ENCODE results near the gene ULK3. TPM values are rescaled to one million over a fixed set of nuclear protein-coding genes. Genes with fewer than 3 reads are reported as not detected.
A peak's percentile ranks its signal among the peaks of the same experiment; 100 is the strongest.

The ULK3 gene
- total and polyA plus RNA-seq, 9 donors: 28.8 to 44.9 (median 35.7) TPM

GRCh38 chr15:74833376-74834107, 9.4 kb downstream of the ULK3 start:
- DNase-seq: no peak
- WGBS (ENCODE audit: insufficient coverage): 72% methylated on average over 4 of the region's 12 CpGs
- Histone ChIP-seq H3K27ac (ENCODE audit: low read length) (no peak overlapping the region), H3K4me1 (ENCODE audit: control insufficient read depth, insufficient read depth, low read length) (peaks cover 41% of the 10 kb centered on the region), H3K36me3 (ENCODE audit: control insufficient read depth, insufficient read depth, low read length) (peaks cover 24% of the 10 kb centered on the region), H3K4me3 (ENCODE audit: low read length) (no peak overlapping the region), H3K9me3 (replicated peaks; ENCODE audit: control insufficient read depth, low read depth, low read length) (no peaks in the 10 kb centered on the region), H3K27me3 (ENCODE audit: control insufficient read depth, insufficient read depth, low read length) (peaks cover 3% of the 10 kb centered on the region)

GRCh38 chr15:74832826-74833225, 10.1 kb downstream of the ULK3 start:
- no peak overlapping the region for H3K27ac ChIP-seq (ENCODE audit: low read length)
- H3K27me3 ChIP-seq (ENCODE audit: control insufficient read depth, insufficient read depth, low read length): peaks cover 10% of the 10 kb centered on the region
- no peaks in the 10 kb centered on the region for H3K9me3 ChIP-seq (replicated peaks; ENCODE audit: control insufficient read depth, low read depth, low read length)
- DNase-seq: no peak
- 50% methylated on average over 2 of the region's 4 CpGs for WGBS (ENCODE audit: insufficient coverage)
- H3K4me3 ChIP-seq (ENCODE audit: low read length): no peak overlapping the region
- peaks cover 41% of the 10 kb centered on the region for H3K4me1 ChIP-seq (ENCODE audit: control insufficient read depth, insufficient read depth, low read length)
- H3K36me3 ChIP-seq (ENCODE audit: control insufficient read depth, insufficient read depth, low read length): peaks cover 17% of the 10 kb centered on the region

GRCh38 chr15:74831813-74832495, 11.0 kb downstream of the ULK3 start:
- Histone ChIP-seq H3K9me3 (replicated peaks; ENCODE audit: control insufficient read depth, low read depth, low read length) (no peaks in the 10 kb centered on the region), H3K4me1 (ENCODE audit: control insufficient read depth, insufficient read depth, low read length) (peaks cover 41% of the 10 kb centered on the region), H3K4me3 (ENCODE audit: low read length) (no peak overlapping the region), H3K36me3 (ENCODE audit: control insufficient read depth, insufficient read depth, low read length) (peaks cover 11% of the 10 kb centered on the region), H3K27ac (ENCODE audit: low read length) (no peak overlapping the region), H3K27me3 (ENCODE audit: control insufficient read depth, insufficient read depth, low read length) (peaks cover 17% of the 10 kb centered on the region)
- WGBS (ENCODE audit: insufficient coverage): 74% methylated on average over 3 of the region's 15 CpGs
- DNase-seq: no peak

- 77% methylated on average over 4 of the region's 5 CpGs for WGBS (ENCODE audit: insufficient coverage)
- no peak overlapping the region for H3K27ac ChIP-seq (ENCODE audit: low read length)
- H3K4me1 ChIP-seq (ENCODE audit: control insufficient read depth, insufficient read depth, low read length): peaks cover 46% of the 10 kb centered on the region
- H3K9me3 ChIP-seq (replicated peaks; ENCODE audit: control insufficient read depth, low read depth, low read length): no peaks in the 10 kb centered on the region
- H3K36me3 ChIP-seq (ENCODE audit: control insufficient read depth, insufficient read depth, low read length): peaks cover 4% of the 10 kb centered on the region
- H3K4me3 ChIP-seq (ENCODE audit: low read length): no peak overlapping the region
- DNase-seq: peak; percentile 78
- peaks cover 27% of the 10 kb centered on the region for H3K27me3 ChIP-seq (ENCODE audit: control insufficient read depth, insufficient read depth, low read length)
Observed at GRCh38 chr15:74830868-74831267, 12.1 kb downstream of the ULK3 start.

- H3K4me1 ChIP-seq (ENCODE audit: control insufficient read depth, insufficient read depth, low read length): peaks cover 46% of the 10 kb centered on the region
- DNase-seq: no peak
- no peak overlapping the region for H3K27ac ChIP-seq (ENCODE audit: low read length)
- H3K27me3 ChIP-seq (ENCODE audit: control insufficient read depth, insufficient read depth, low read length): peaks cover 36% of the 10 kb centered on the region
- H3K36me3 ChIP-seq (ENCODE audit: control insufficient read depth, insufficient read depth, low read length): no peaks in the 10 kb centered on the region
- no peak overlapping the region for H3K4me3 ChIP-seq (ENCODE audit: low read length)
- 60% methylated on average over 5 of the region's 6 CpGs for WGBS (ENCODE audit: insufficient coverage)
- H3K9me3 ChIP-seq (replicated peaks; ENCODE audit: control insufficient read depth, low read depth, low read length): no peaks in the 10 kb centered on the region
Observed at GRCh38 chr15:74829991-74830390, 13.0 kb downstream of the ULK3 start.

GRCh38 chr15:74829486-74829885, 13.5 kb downstream of the ULK3 start:
- 61% methylated on average over 2 of the region's 3 CpGs for WGBS (ENCODE audit: insufficient coverage)
- Histone ChIP-seq H3K4me3 (ENCODE audit: low read length) (no peak overlapping the region), H3K36me3 (ENCODE audit: control insufficient read depth, insufficient read depth, low read length) (no peaks in the 10 kb centered on the region), H3K9me3 (replicated peaks; ENCODE audit: control insufficient read depth, low read depth, low read length) (no peaks in the 10 kb centered on the region), H3K27me3 (ENCODE audit: control insufficient read depth, insufficient read depth, low read length) (peaks cover 40% of the 10 kb centered on the region), H3K27ac (ENCODE audit: low read length) (no peak overlapping the region), H3K4me1 (ENCODE audit: control insufficient read depth, insufficient read depth, low read length) (peaks cover 46% of the 10 kb centered on the region)
- DNase-seq: no peak

GRCh38 chr15:74828835-74829234, 14.1 kb downstream of the ULK3 start:
- Histone ChIP-seq H3K36me3 (ENCODE audit: control insufficient read depth, insufficient read depth, low read length) (no peaks in the 10 kb centered on the region), H3K27me3 (ENCODE audit: control insufficient read depth, insufficient read depth, low read length) (peaks cover 46% of the 10 kb centered on the region), H3K9me3 (replicated peaks; ENCODE audit: control insufficient read depth, low read depth, low read length) (no peaks in the 10 kb centered on the region), H3K4me1 (ENCODE audit: control insufficient read depth, insufficient read depth, low read length) (peaks cover 43% of the 10 kb centered on the region), H3K27ac (ENCODE audit: low read length) (no peak overlapping the region), H3K4me3 (ENCODE audit: low read length) (no peak overlapping the region)
- WGBS (ENCODE audit: insufficient coverage): 100% methylated on average over 1 of the region's 6 CpGs
- DNase-seq: no peak

GRCh38 chr15:74827614-74828013, 15.3 kb downstream of the ULK3 start:
- no peaks in the 10 kb centered on the region for H3K36me3 ChIP-seq (ENCODE audit: control insufficient read depth, insufficient read depth, low read length)
- peaks cover 32% of the 10 kb centered on the region for H3K4me1 ChIP-seq (ENCODE audit: control insufficient read depth, insufficient read depth, low read length)
- H3K9me3 ChIP-seq (replicated peaks; ENCODE audit: control insufficient read depth, low read depth, low read length): no peaks in the 10 kb centered on the region
- no peak overlapping the region for H3K27ac ChIP-seq (ENCODE audit: low read length)
- H3K27me3 ChIP-seq (ENCODE audit: control insufficient read depth, insufficient read depth, low read length): peaks cover 46% of the 10 kb centered on the region
- 52% methylated on average over 5 of the region's 5 CpGs for WGBS (ENCODE audit: insufficient coverage)
- H3K4me3 ChIP-seq (ENCODE audit: low read length): no peak overlapping the region
- DNase-seq: no peak

GRCh38 chr15:74826921-74827320, 16.0 kb downstream of the ULK3 start:
- Histone ChIP-seq H3K4me1 (ENCODE audit: control insufficient read depth, insufficient read depth, low read length) (peaks cover 25% of the 10 kb centered on the region), H3K4me3 (ENCODE audit: low read length) (no peak overlapping the region), H3K9me3 (replicated peaks; ENCODE audit: control insufficient read depth, low read depth, low read length) (no peaks in the 10 kb centered on the region), H3K36me3 (ENCODE audit: control insufficient read depth, insufficient read depth, low read length) (no peaks in the 10 kb centered on the region), H3K27ac (ENCODE audit: low read length) (no peak overlapping the region), H3K27me3 (ENCODE audit: control insufficient read depth, insufficient read depth, low read length) (peaks cover 48% of the 10 kb centered on the region)
- WGBS (ENCODE audit: insufficient coverage): 14% methylated on average over 17 of the region's 21 CpGs
- no peak for DNase-seq

- H3K4me3 ChIP-seq (ENCODE audit: low read length): no peak within 1 kb of the TSS
- no peaks in the 10 kb centered on the region for H3K36me3 ChIP-seq (ENCODE audit: control insufficient read depth, insufficient read depth, low read length)
- H3K9me3 ChIP-seq (replicated peaks; ENCODE audit: control insufficient read depth, low read depth, low read length): no peaks in the 10 kb centered on the region
- no peak for DNase-seq
- 0% methylated on average over 23 of the region's 44 CpGs for WGBS (ENCODE audit: insufficient coverage)
- H3K4me1 ChIP-seq (ENCODE audit: control insufficient read depth, insufficient read depth, low read length): peaks cover 20% of the 10 kb centered on the region
- peaks cover 51% of the 10 kb centered on the region for H3K27me3 ChIP-seq (ENCODE audit: control insufficient read depth, insufficient read depth, low read length)
- no peak within 1 kb of the TSS for H3K27ac ChIP-seq (ENCODE audit: low read length)
Observed at GRCh38 chr15:74826364-74826819, 16.6 kb downstream of the ULK3 start, which contains the start of gene CPLX3. Gene CPLX3, plus strand, starts transcription at chr15:74826627. Its CDS starts 77 bp downstream, at chr15:74826704.

Measured in muscle of leg (tissue), 11 donors.